Epithelial cell of prostate (primary cell): ENCODE results near the gene WRAP53.

Source experiments
- DNase-seq: peaks from one replicate; pipeline ENCODE4 v3.0.0-alpha.2; 2011; ENCODE audit warnings: low read depth, low spot score
- H3K27ac ChIP-seq: fragments of 450-650 bp; 2 replicates; pipeline ENCODE4 v1.5.1; 2017; ENCODE audit warnings: mild to moderate bottlenecking

WRAP53 gene

DNA sequence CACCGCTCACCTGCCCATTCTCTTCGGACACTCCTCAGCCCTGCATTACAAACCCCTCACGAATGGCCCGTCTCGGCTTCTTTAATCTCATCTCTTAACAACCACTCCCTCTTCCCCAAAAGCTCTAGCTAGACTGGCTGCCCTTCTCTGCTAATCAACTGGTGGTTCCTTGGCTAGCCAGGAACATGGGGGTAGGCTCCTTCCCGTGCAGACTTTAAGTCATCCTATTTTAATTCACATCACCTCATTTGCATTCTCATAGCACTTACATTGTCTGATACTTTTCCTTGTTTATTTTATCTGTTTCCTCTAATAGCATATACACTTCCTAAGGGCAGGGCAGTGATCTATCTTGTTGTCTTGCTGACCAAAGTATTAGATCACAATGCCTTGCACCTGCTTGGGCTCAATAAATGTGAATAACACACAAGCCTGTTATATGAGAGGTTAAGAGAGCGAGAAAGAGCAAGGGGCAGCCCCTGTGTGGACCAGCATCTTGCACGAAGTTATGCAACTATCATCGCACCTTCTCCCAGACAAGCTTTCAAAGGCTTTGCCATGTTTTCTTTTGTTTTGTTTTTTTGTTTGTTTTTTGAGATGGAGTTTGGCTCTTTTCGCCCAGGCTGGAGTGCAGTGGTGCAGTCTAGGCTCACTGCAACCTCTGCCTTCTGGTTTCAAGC is 10.7 kb upstream of the WRAP53 start:
- H3K27ac ChIP-seq, result no peak overlapping the region
- no peak for DNase-seq

DNA sequence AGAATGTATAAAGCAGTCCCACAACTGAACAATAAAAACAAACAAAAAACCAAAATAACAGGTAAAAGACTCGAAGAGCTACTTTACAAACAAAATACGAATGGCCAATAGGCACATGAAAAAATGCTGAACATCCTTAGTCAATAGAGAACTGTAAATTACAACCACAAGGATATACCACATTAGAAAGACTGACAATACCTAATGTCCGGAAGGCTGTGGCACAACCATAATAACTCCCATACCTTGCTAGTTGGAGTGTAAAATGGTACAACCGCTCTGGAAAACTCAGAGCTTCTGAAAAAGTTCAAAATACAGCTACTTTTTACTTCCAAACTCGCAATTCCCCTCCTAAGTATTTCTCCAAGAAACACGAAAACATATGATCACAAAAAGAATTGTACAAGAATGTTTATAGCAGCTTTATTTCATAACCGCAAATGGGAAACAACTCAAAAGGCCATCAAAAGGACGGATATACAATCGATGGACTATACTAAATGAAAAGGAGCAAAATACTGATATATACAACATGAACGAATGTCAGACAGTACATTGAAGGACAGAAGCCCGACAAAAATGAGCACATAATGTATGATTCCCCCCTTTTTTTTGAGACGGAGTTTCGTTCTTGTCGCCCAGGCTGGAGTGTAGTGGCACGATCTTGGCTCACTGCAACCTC is 3.3 kb upstream of the WRAP53 start:
- peak overlapping the region; percentile 99 for H3K27ac ChIP-seq
- DNase-seq, result no peak

DNA sequence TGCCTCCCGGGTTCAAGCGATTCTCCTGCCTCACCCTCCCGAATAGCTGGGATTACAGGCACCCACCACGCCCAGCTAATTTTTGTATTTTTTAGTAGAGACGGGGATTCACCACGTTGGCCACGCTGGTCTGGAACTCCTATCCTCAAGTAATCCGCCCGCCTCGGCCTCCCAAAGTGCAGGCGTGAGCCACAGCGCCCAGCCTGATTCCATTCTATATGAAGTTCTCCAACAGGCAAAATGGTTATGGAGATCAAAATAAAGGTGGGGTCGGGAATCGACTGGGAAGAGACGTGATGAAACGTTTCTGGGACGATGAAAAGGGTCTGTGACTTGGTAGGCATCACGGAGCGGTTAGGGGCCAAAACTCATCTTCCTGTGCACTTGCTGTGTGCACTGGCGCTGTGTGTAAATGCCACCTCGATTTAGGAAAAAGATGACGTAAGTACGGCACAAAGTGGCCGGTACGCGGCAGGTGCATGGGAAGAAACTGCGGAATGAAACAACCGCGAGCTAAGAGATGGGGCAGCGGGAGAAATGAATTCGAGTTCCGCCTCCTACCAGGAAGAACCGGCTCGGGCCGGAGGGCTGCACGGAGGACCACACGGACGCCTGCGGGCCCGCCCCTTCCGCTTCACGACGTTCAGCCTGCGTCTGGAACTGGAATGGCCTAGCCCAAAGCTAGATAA is 2.6 kb upstream of the WRAP53 start:
- peak overlapping the region; percentile 99 for H3K27ac ChIP-seq
- peak; percentile 68 for DNase-seq

DNA sequence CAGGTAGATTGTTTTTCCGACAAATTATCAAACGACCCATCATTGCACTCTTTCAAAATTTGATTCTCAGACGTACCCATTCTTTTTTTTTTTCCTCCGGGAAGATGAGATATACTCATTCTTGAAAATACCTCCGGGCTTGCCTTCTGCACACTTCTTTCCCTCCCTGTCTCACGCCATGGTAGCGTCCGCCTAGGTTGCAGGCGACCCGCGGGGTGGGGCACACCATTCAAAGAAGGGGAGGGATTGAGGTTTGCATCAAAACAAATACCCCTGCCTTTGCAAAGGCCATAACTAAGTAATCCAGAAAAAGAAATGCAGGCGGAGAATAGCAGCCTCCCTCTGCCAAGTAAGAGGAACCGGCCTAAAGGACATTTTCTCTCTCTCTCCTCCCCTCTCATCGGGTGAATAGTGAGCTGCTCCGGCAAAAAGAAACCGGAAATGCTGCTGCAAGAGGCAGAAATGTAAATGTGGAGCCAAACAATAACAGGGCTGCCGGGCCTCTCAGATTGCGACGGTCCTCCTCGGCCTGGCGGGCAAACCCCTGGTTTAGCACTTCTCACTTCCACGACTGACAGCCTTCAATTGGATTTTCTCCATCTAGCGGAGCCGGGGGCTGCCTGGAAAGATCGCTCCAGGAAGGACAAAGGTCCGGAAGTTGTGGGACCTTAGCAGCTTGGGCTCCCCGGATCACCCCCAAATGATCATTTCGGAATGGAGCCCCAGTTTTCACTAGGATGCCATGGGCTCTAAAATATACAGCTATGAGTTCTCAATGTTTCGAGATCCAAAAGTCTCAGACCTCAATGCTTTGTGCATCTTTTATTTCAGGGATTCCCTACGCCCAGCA is 1.8 kb upstream of the WRAP53 start:
- DNase-seq, result peak; percentile 24

DNA sequence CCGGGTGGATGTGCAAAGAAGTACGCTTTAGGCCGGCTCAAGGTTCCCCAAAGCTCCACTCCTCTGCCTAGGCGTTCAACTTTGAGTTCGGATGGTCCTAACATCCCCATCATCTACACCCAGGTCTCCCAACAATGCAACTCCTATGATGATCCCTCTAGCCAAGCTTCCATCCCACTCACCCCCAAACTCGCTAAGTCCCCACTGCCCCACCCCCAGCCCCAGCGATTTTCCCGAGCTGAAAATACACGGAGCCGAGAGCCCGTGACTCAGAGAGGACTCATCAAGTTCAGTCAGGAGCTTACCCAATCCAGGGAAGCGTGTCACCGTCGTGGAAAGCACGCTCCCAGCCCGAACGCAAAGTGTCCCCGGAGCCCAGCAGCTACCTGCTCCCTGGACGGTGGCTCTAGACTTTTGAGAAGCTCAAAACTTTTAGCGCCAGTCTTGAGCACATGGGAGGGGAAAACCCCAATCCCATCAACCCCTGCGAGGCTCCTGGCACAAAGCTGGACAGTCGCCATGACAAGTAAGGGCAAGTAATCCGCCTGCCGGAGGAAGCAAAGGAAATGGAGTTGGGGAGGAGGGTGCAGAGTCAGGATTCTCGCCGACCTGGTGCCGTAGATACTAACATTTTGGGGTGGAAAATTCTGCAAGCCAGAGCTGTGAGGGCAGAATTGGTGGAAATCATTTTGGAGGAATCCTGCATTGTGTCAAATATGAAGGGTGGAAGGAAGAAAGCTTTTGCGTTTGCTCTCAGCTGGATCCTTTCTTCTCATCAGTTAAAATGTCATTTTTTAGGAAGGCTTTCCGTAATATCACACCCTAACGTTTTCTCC is 987 bp upstream of the WRAP53 start, which contains the start of gene TP53:
TSS of gene TP53 (minus strand) at position 419 of the 836 bp plus-strand sequence. CDS start 10,896 bp downstream, outside the sequence.
- H3K27ac ChIP-seq, result peak within 1 kb of the TSS; percentile 99
- peak; percentile 66 for DNase-seq

More for the DNA sequence above, 1.8 kb upstream of the WRAP53 start:
- peak overlapping the region; percentile 99 for H3K27ac ChIP-seq

DNA sequence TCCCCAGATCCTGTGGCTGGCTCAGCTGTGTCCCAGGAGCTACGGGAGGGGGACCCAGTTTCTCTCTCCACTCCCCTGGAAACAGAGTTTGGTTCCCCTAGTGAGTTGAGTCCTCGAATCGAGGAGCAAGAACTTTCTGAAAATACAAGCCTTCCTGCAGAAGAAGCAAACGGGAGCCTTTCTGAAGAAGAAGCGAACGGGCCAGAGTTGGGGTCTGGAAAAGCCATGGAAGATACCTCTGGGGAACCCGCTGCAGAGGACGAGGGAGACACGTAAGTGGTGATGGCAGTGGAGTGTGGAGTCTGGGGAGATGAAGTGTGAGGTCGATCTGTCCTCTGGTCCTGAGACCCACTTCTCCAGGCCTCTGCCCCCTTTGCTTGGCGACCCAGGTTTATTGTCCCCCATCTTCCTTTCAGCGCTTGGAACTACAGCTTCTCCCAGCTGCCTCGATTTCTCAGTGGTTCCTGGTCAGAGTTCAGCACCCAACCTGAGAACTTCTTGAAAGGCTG is 585 bp downstream of the WRAP53 start:
- H3K27ac ChIP-seq, result peak overlapping the region; percentile 99
- no peak for DNase-seq

DNA sequence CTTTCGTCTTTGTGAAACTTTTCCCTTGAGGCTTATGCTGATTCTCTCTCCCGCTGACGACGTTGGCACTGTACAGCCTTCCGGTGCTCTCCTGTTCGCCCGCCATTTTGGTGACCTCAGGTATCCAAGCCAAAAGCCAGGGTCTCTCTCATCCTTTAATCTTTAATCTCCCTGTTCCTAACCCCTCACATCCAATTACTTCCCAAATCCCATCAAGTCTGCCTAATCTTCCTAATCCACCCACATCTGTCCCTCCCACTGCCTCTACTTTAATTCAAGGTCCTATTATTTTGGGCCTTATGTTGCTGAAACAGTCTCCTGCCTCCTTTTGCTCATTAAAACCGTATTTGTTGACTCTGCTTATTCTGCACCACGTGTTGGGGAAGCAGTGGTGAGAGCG is 7.3 kb downstream of the WRAP53 start:
- DNase-seq, result no peak
- no peak overlapping the region for H3K27ac ChIP-seq

DNA sequence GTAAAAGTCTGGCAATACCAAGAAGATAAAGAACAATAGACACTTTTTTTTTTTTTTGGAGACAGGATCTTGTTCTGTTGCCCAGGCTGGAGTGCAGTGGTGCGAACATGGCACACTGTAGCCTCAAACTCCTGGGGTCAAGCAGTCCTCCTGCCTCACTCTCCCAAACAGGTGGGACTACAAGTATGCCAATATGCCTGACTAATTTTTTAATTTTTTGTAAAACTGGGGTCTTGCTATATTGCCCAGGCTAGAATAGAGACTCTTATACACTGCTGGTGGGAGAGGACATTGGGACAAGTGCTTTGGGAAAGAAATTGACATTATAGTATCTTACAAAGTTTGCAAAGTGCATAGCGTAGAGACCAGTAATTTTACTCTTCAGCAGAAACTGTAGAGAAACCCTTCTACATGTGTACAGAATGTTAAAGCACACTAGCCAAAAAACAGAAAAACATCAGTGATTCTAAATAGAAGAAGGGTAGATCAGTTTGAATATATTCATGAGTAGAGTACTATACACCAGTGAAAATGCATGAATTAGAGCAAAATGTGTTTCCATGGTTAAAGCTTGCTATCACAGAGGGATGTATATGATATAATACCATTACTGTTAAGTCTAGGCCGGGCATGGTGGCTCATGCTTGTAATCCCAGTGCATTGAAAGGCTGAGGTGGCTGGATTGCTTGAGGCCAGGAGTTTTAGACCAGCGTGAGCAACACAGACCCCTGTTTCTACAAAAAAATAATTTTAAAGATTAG is 9.7 kb downstream of the WRAP53 start:
- DNase-seq, result no peak
- H3K27ac ChIP-seq, result no peak overlapping the region

DNA sequence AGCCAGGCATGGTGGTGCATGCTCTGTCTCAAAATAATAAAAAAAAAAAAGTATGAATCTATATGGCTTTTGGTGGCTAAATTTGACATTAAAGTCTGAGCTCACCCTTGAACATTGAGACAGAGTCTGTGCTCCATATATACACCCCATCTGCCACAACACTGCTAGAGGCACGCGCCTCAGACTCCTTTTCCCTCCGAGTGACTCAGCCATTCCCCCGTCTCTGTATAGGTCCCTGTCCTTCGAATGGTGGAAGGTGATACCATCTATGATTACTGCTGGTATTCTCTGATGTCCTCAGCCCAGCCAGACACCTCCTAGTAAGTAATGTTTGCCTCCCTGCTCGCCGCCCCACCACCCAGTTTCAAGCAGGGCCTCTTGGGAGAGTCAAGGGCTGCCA is 12.2 kb downstream of the WRAP53 start:
- H3K27ac ChIP-seq, result no peak overlapping the region
- no peak for DNase-seq

DNA sequence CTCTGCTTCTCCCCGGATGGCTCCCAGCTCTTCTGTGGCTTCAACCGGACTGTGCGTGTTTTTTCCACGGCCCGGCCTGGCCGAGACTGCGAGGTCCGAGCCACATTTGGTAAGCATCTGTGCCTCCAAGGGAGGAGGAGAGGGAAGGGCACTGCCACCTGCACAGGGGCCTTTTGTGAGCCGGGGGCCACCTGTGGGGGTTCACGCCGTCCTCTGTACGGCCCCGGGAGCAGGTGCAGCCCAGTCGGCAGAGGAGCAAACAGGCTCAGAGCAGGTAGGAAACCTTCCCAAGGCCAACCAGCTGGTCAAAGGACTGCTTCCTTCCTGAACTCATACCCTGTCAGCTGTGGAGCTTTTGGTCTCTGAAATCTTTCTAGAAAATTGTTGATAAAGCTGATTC is 13.4 kb downstream of the WRAP53 start:
- H3K27ac ChIP-seq, result no peak overlapping the region
- DNase-seq, result no peak

DNA sequence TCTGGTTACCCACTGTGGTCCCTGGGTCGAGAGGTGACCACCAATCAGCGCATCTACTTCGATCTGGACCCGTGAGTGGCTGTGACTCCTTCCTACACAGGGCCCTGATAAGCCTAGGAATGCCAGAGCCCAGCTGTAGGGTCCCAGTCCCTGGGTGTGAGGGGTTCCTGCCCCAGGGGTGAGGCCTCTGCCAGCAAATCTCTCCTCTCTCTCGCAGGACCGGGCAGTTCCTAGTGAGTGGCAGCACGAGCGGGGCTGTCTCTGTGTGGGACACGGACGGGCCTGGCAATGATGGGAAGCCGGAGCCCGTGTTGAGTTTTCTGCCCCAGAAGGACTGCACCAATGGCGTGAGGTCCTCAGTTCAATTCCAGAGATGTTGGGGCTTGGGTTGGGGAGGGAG is 14.5 kb downstream of the WRAP53 start:
- no peak for DNase-seq
- no peak overlapping the region for H3K27ac ChIP-seq

DNA sequence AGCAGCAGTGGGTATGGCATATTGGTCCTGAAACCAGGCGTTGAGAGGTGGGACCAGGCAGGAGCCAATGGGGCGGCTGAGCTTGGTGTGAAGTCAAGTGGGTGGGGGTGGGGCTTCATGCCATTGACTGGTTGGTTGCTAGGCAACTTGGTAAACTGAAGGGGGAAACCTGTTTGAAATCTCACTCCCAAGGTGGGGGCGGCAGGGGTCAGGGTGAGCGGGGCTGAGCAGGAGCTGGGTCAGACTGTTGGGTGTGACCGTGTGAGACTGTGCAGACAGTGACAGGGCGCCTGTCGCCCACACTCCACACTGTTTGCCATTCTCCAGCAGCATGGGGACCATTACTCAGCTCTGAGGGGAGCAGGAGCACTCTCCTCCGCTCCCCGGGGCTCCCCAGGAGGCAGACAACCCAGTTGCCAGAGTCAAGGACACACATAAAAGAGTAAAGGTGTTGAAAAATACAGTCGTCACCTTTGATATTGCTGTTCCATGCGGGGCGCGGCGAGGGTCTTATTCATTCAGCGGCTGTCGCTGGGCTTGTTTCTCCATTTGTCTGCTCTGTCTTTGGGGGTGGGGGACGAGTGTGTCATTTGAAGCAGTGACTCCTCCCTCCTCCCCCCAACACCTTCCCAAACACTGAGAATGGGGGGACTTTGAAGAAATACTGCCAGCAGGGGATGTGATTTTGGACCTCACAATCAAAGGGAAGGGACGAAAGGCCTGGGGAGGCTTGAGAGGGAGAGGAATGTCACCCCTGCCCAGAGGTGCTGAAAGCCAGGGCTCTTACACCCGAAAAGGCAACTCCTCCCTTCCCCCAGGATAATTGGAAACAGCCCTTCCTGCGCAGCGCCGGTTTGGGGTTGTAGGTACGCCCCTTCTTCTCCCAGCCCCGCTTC is 15.6 kb downstream of the WRAP53 start:
- no peak for DNase-seq
- no peak overlapping the region for H3K27ac ChIP-seq

DNA sequence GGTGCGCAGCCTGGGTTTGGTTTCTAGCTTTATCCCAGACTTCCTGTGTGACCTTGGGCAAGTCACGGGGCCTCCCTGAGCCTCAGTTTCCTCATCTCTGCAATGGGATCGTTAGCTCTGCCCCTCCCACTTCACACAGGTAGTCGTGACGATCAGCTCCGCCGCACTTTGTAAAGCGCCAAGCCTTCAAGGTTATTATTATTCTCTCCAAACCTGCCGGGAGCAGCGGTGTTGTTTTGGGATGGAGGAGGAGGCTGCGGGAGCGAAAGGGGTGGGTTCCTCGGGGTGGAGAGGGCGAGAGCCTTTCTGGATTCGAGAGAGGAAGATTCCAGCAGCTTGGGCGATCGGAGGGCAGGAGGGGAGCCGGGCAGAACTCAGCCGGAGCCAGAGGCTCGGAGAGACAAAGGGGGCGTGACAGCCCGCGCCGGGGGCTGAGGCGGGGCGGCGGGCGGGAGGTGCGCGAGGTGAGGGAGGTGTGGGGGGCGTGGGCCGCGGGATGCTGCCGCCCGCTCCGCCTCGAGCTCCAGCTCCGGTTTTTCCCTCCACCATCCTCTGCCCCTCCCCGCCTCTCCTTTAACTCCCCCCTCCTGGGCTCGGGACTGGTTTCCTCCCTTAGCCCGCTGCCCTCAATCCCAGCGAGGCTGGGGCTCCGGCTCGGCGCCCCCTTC is 16.5 kb downstream of the WRAP53 start, which contains the start of gene EFNB3:
TSS of gene EFNB3 (plus strand) at position 602 of the 668 bp plus-strand sequence. CDS start 397 bp downstream, outside the sequence.
- no peak for DNase-seq
- no peak within 1 kb of the TSS for H3K27ac ChIP-seq

DNA sequence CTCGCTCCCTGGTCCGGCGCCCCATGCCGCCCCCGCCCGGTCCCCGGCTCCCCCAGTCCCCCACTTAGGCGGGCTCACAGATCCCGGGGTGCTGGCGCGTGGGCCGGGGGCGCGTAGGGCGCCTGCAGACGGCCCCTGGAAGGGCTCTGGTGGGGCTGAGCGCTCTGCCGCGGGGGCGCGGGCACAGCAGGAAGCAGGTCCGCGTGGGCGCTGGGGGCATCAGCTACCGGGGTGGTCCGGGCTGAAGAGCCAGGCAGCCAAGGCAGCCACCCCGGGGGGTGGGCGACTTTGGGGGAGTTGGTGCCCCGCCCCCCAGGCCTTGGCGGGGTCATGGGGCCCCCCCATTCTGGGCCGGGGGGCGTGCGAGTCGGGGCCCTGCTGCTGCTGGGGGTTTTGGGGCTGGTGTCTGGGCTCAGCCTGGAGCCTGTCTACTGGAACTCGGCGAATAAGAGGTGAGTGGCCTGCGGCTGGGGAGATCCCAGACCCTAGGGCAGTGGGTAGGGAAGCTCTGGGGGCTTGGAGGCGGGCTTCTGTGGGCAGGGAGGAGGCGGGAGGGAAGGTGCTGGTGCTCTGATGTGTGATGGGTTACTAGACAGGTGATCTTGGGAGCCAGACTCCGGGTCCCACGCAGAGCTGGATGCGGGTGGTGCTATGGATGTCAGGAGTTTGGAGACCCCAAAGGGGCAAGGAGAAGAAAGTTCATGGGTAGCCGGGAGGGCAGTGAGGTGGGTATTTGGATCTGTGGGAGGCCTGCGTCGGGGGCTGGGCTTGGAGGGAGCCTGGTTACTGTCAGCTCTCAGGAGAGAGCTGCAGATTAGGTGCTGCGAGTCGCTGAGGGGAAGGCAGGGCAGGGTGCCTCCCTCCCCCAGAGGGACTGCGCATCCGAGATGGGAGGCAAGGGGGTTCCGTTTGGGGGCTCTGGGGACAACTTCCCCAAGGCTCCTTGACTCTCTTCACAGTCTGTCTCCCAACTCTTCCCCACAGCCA is 17.3 kb downstream of the WRAP53 start:
- H3K27ac ChIP-seq, result no peak overlapping the region
- DNase-seq, result no peak

DNA sequence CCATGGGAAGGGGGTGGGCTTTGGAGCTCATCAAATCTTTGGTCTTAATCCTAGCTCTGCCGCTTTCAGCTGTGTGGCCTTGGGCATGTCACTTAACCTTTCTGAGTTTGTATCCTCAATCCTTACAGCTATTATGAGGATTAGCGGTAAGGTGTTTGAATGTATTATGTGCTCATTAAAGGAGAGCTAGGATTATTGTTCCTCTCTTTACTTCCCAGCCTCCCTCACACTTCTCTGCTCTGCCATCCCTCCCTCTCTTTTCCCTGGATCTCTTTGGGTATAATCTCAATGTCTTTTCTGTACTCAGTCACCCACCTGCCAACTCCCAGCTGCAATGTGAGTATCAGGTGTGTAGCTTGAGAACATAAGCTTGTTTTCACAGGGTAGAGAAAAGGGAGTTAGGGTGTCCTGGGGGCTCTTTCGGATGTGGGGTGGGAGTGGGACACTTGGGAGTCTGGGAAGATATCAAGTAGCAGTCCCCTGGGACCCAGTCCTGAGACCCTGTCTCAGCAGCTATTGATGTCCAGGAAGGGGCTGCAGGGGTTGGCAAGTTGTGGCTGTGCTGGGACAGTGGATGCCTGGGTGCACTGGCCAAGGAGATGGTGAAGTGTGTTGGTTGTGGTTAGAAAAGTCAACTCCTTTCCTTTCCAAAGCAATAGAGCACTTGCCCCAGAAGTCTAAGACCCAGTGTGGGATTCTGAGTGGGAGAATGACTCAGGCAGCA is 18.5 kb downstream of the WRAP53 start:
- no peak for DNase-seq
- no peak overlapping the region for H3K27ac ChIP-seq
